Activated naive CD8-positive, alpha-beta T cell treated with anti-CD3 and anti-CD28 coated beads, Interleukin-2, amount 50 U/mL, for 24 hours (primary cell): Measurements from ENCODE around the gene VPS39.
A peak's percentile ranks its signal among the peaks of the same experiment; 100 is the strongest.

Experiments
- ATAC-seq: fragments of 150-1000 bp; cut with Tn5 transposase; one replicate; pipeline ENCODE4 v1.10.0; 2021
- DNase-seq: peaks from one replicate; pipeline ENCODE4 v3.0.0; 2021
- H3K27ac Mint-ChIP-seq: one replicate; pipeline ENCODE4 v1.8.0; 2021; ENCODE audit warnings: mild to moderate bottlenecking, mixed read lengths
- H3K27me3 Mint-ChIP-seq: one replicate; pipeline ENCODE4 v1.8.0; 2021; ENCODE audit warnings: mixed read lengths
- H3K36me3 Mint-ChIP-seq: one replicate; pipeline ENCODE4 v1.8.0; 2021; ENCODE audit warnings: low read depth, mixed read lengths
- H3K4me1 Mint-ChIP-seq: one replicate; pipeline ENCODE4 v1.8.0; 2021; ENCODE audit warnings: mixed read lengths
- H3K4me3 Mint-ChIP-seq: one replicate; pipeline ENCODE4 v1.8.0; 2021; ENCODE audit warnings: mild to moderate bottlenecking, moderate library complexity, mixed read lengths
- H3K9me3 Mint-ChIP-seq: one replicate; pipeline ENCODE4 v1.8.0; 2021; ENCODE audit warnings: mixed read lengths

The VPS39 gene

DNA sequence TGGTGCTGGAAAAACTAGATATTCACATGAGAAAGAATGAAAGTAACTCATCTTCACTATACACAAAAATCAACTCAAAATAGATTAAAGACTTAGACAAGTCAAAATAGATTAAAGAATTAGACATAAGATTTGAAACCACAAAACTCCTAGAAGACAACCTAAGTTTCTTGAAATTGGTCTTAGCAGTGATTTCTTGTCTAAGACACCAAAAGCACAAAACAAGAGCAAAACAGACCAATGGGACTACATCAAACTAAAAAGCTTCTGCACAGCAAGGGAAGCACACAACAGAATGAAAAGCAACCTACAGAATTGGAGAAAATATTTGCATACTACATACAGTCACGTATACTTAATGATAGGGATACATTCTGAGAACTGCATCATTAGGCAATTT, 6.5 kb upstream of the VPS39 start:
- Mint-ChIP-seq H3K36me3 (peaks cover 39% of the 10 kb centered on the region), H3K9me3 (no peaks in the 10 kb centered on the region), H3K4me1 (peaks cover 15% of the 10 kb centered on the region), H3K4me3 (no peak overlapping the region), H3K27ac (peak overlapping the region; percentile 1), H3K27me3 (no peaks in the 10 kb centered on the region)
- no peak for ATAC-seq
- DNase-seq = no peak

DNA sequence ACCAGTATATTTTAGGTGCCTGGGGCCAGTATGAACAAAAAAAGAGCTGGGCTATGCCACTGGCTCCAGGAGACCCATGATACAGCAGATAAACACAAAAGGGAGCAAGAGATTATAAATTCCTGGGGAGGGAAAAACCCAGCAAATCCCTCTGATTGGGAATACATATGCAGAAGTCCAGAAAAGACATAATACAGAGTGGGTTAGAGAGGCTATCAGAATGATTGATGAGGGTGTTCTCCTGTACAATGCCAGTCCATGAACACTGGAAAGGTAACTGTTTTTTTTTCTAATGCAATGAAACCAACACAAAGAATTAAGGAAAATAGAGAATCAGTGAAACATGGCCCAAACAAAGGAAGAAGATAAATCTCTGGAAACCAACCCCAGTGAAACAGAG, 5.4 kb upstream of the VPS39 start:
- Mint-ChIP-seq H3K27ac (no peak overlapping the region), H3K4me3 (no peak overlapping the region), H3K4me1 (peaks cover 16% of the 10 kb centered on the region), H3K9me3 (no peaks in the 10 kb centered on the region), H3K27me3 (no peaks in the 10 kb centered on the region), H3K36me3 (peaks cover 31% of the 10 kb centered on the region)
- DNase-seq (no peak), ATAC-seq (no peak)

DNA sequence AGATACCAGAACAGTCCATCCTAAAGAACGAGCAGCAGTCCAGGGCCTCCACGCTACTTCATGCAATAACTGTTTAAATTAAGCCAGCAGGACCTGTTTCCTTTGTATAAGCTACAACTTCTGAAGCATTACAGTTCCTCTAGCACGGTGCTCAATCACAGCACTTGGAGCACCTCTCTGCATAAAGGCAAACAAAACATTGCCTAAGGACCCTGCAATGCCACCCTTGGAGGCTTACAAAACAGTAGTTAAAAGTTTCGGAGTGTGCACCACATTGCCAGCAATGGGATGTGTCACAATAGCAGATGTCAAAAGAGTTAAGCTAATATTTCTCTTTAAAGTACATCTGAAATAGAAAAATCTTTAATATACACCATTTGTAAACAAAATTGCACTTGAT, 2.6 kb upstream of the VPS39 start:
- no peak overlapping the region for H3K4me3 Mint-ChIP-seq
- H3K36me3 Mint-ChIP-seq = peaks cover 19% of the 10 kb centered on the region
- peaks cover 3% of the 10 kb centered on the region for H3K9me3 Mint-ChIP-seq
- no peak for DNase-seq
- H3K27me3 Mint-ChIP-seq = no peaks in the 10 kb centered on the region
- ATAC-seq = no peak
- H3K4me1 Mint-ChIP-seq = peaks cover 28% of the 10 kb centered on the region
- no peak overlapping the region for H3K27ac Mint-ChIP-seq

DNA sequence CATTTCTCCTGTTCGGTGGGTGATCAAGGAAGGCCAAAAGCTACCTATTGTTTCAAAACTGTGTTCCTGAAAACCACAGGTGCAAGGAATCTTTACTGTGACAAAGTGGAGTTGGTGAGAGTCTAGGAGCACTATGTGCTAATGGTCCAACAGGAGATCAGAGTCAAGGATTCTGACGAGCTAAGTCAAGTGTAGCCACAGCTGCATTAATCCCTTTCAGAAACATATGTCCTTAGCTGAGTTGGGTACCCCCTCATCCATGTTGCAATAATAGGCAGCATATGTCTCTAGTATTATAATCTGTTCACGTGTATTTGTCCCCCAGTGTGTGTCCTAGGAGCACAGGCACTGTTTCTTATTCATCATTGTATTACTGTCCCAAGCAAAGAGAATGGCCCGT, 1.7 kb downstream of the VPS39 start:
- DNase-seq = no peak
- ATAC-seq = no peak
- Mint-ChIP-seq H3K4me1 (peaks cover 31% of the 10 kb centered on the region), H3K4me3 (peak overlapping the region; percentile 98), H3K36me3 (peaks cover 14% of the 10 kb centered on the region), H3K9me3 (peaks cover 3% of the 10 kb centered on the region), H3K27me3 (no peaks in the 10 kb centered on the region), H3K27ac (no peak overlapping the region)

DNA sequence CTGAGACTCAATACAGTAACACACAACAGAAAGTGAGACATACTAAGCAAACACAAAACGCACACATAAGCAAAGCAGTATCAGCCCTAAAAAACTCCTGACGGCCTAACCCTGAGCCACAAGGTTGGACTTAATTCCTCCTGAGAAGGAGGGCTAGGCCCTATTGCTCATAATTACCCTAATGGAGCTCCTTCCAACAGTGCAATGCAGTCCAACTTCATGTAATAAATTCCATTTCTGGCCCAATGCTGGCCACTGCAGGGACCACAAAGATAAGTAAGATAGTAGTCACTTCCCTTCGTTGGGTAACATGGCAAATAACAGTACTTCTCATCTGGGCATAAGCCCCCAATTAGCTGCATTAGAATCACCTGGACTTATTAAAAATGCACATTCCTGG, 4.2 kb downstream of the VPS39 start:
- peaks cover 3% of the 10 kb centered on the region for H3K9me3 Mint-ChIP-seq
- H3K27me3 Mint-ChIP-seq = no peaks in the 10 kb centered on the region
- H3K4me3 Mint-ChIP-seq = no peak overlapping the region
- DNase-seq (no peak), ATAC-seq (no peak)
- H3K27ac Mint-ChIP-seq = no peak overlapping the region
- peaks cover 31% of the 10 kb centered on the region for H3K4me1 Mint-ChIP-seq
- H3K36me3 Mint-ChIP-seq = peaks cover 10% of the 10 kb centered on the region

DNA sequence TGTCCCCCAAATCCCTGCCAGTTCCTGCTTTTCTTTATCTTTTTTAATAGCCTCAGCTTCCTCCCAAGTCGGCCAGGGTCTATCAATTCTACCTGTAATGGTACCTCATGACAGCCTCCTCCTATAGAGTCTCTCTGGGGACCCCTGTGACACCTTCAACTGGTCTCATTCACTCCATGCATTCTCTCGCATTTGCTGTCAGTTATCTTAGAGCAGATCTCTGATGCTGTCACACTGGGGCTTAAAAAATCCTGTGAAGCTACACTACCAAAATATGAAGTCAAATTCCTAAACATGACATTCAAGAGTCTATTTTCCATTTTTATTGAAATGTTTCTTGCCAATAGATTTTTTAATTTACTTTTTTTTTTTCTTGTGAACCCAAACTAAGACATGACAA, 5.5 kb downstream of the VPS39 start:
- DNase-seq = no peak
- H3K4me1 Mint-ChIP-seq = peaks cover 26% of the 10 kb centered on the region
- ATAC-seq = no peak
- H3K4me3 Mint-ChIP-seq = no peak overlapping the region
- H3K36me3 Mint-ChIP-seq = peaks cover 12% of the 10 kb centered on the region
- no peaks in the 10 kb centered on the region for H3K9me3 Mint-ChIP-seq
- H3K27me3 Mint-ChIP-seq = no peaks in the 10 kb centered on the region
- H3K27ac Mint-ChIP-seq = peak overlapping the region; percentile 49

DNA sequence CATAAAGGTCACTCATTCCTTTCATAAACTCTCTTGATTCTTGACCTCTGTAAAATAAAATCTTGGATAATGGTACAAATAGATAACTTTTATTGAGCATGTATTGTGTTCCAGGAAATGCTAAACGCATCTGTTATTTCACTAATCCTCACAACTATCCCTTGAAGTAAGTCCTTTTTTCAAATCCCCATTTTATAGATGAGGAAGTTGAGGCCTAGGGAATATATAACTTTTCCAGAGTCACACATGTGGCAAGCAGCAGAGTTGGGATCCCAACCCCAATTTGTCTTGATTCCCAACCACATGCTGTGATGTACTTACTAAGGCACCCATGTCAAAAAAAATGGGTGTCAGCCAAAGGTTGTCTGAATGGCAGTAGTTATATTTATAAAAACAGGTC, 6.3 kb downstream of the VPS39 start:
- no peaks in the 10 kb centered on the region for H3K27me3 Mint-ChIP-seq
- ATAC-seq (no peak), DNase-seq (no peak)
- no peaks in the 10 kb centered on the region for H3K9me3 Mint-ChIP-seq
- no peak overlapping the region for H3K4me3 Mint-ChIP-seq
- no peak overlapping the region for H3K27ac Mint-ChIP-seq
- H3K4me1 Mint-ChIP-seq = peaks cover 18% of the 10 kb centered on the region
- peaks cover 21% of the 10 kb centered on the region for H3K36me3 Mint-ChIP-seq

DNA sequence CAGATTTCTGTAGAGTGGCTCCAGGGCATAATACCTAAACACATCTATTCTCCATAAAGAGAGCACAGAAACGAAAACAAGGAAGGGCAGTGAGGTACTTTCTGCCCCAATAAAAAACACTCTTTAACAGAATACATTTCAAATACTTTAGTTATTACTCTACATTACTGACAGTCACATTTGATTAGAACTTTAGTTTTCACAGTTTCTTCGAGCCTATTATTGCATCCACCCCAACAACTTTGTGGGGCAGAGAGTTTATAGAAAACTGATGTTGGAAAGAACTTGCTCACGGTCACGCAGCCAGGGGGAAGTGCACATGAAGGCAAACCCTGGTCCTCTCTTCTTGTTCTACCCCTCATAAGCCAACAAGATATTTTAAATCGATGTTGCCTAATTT, 9.0 kb downstream of the VPS39 start:
- no peak for ATAC-seq
- no peak overlapping the region for H3K27ac Mint-ChIP-seq

DNA sequence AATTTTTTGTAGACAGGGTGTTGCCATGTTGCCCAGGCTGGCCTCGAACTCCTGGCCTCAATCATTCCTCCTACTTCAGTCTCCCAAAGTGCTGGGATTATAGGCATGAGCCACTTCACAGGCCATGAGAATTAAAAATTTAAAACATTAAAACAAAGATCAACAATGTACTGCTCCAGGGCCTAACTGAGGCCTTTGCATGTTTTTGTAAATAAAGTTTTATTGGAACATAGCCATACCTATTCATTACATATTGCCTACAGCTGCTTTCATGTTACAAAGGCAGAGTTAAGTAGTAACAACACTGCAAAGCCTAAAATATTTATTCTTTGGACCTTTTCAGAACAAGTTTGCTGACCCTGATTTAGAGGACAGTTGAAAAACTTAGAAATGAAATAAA, 9.6 kb downstream of the VPS39 start:
- Mint-ChIP-seq H3K9me3 (no peaks in the 10 kb centered on the region), H3K4me1 (peaks cover 18% of the 10 kb centered on the region), H3K27ac (no peak overlapping the region), H3K27me3 (no peaks in the 10 kb centered on the region), H3K4me3 (no peak overlapping the region), H3K36me3 (peaks cover 38% of the 10 kb centered on the region)
- DNase-seq = no peak
- no peak for ATAC-seq

More for the DNA sequence above, 9.0 kb downstream of the VPS39 start:
- Mint-ChIP-seq H3K9me3 (no peaks in the 10 kb centered on the region), H3K4me1 (peaks cover 11% of the 10 kb centered on the region), H3K36me3 (peaks cover 34% of the 10 kb centered on the region), H3K27me3 (no peaks in the 10 kb centered on the region), H3K4me3 (no peak overlapping the region)
- DNase-seq = no peak

DNA sequence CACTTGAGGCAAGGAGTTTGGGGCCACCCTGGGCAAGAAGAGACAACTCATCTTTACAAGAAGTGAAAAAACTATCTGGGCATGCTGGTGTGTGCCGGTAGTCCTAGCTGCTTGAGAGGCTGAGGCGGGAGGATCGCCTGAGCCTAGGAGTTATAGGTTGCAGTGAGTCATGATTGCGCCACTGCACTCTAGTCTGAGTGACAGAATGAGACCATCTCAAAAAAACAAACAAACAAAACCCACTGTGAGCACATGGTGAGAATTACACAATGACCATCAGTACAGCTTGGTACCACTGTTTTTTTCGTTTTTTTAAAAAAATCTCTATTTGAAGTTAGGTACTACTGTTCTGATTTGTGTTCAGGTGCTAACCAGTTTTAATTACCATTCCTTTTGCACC, 13.6 kb downstream of the VPS39 start:
- no peaks in the 10 kb centered on the region for H3K27me3 Mint-ChIP-seq
- no peaks in the 10 kb centered on the region for H3K9me3 Mint-ChIP-seq
- no peak overlapping the region for H3K4me3 Mint-ChIP-seq
- peaks cover 48% of the 10 kb centered on the region for H3K4me1 Mint-ChIP-seq
- H3K27ac Mint-ChIP-seq = peak overlapping the region; percentile 87
- DNase-seq (no peak), ATAC-seq (peak; percentile 36)
- peaks cover 45% of the 10 kb centered on the region for H3K36me3 Mint-ChIP-seq

DNA sequence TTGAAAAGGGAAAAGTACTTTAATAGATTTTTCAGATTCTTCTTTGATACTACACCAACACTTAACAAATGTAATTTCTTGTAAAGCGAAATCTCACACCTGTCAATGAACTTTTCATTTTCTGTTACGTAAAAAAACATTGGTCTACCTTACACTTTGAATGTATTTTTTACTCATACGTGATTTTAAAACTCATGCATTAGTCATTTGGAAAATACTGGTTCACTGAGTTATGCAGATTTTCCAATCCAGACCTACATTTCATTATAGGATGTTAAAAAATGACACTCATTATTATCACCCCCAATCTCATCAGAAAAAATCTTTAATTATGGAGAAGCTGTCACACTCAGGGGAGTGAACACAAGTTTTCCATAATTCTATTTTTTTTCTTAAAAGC, 14.7 kb downstream of the VPS39 start:
- Mint-ChIP-seq H3K27ac (peak overlapping the region; percentile 87), H3K4me1 (peaks cover 54% of the 10 kb centered on the region)

DNA sequence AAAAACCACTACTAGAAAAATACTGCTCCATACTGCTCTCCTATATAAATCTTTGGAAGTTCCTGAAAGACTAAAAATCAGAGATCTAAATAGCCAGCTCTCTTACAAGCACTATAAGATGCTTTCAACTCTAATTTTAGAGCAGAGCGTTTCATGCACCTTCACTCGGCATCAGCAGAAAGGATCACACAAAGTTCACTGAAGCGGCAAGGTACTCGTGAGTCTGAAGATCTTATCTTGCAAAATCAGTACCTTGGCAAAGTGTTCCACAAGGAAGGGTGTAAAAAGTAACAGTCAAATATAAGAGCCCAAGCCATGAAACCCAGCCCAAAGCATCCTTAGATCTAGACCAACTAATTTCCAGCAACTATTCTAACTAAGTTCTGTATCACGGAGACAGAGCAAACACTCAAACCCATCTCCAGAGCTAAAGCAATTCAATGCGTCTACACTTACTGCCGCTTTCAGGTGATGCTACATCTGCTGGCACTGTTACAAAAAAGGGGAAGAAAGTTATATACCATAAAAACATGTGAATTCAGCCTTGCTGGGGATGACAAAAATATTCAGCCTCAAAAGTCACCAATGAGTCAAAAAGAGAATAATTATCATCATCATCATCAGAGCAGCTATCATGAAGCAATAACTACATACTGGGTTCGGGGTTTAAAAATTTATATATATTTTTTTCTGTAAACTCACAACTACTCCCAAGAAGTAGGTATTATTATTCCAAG, 16.3 kb downstream of the VPS39 start:
- Mint-ChIP-seq H3K4me1 (peaks cover 54% of the 10 kb centered on the region), H3K36me3 (peaks cover 49% of the 10 kb centered on the region), H3K9me3 (no peaks in the 10 kb centered on the region), H3K4me3 (no peak overlapping the region), H3K27me3 (no peaks in the 10 kb centered on the region), H3K27ac (peak overlapping the region; percentile 55)
- no peak for ATAC-seq
- no peak for DNase-seq

More for the DNA sequence above, 14.7 kb downstream of the VPS39 start:
- Mint-ChIP-seq H3K4me3 (peak overlapping the region; percentile 30), H3K9me3 (no peaks in the 10 kb centered on the region), H3K27me3 (no peaks in the 10 kb centered on the region), H3K36me3 (peaks cover 50% of the 10 kb centered on the region)
- DNase-seq (no peak), ATAC-seq (peak; percentile 62)

DNA sequence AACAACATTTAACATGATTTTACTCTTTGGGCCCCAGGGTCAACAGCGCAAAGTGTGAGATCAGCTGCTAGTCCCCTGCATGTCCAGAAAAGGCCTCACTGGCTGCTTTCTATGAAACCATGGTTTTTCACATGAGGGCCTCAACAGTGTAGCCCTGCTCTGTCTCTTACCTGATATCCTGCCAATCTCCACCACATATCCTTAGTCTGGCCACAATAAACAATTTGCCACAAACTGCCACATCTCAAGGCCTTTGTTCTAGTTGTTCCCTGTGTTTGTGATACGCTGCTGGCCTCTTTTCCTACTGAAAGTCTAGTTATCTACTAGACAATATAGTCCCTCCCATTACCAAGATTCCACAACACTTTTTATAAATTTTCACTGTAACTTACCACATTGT, 17.7 kb downstream of the VPS39 start:
- Mint-ChIP-seq H3K27ac (peak overlapping the region; percentile 20), H3K4me3 (no peak overlapping the region), H3K36me3 (peaks cover 42% of the 10 kb centered on the region), H3K9me3 (no peaks in the 10 kb centered on the region), H3K27me3 (no peaks in the 10 kb centered on the region), H3K4me1 (peaks cover 51% of the 10 kb centered on the region)
- DNase-seq (no peak), ATAC-seq (no peak)

DNA sequence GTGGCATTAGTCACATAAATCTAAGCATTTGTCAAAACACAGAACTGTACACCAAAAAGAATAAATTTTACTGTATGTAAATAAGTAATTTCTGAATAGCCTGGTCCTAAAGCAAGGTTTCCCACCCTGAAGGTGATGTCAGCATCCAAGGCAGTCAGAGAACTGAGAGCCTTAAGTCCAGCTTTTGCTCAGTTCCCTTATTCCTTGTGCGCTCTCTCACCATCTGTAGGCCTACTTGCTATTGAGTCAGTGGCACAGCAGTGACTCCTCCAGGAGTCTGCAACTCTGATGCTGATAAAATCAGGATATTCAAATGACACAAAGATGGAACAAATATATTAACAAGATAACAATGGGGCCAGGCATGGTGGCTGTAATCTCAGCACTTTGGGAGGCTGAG, 22.3 kb downstream of the VPS39 start:
- ATAC-seq (no peak), DNase-seq (no peak)
- Mint-ChIP-seq H3K27ac (no peak overlapping the region), H3K36me3 (peaks cover 48% of the 10 kb centered on the region), H3K9me3 (no peaks in the 10 kb centered on the region), H3K4me1 (peaks cover 17% of the 10 kb centered on the region), H3K4me3 (no peak overlapping the region), H3K27me3 (no peaks in the 10 kb centered on the region)

DNA sequence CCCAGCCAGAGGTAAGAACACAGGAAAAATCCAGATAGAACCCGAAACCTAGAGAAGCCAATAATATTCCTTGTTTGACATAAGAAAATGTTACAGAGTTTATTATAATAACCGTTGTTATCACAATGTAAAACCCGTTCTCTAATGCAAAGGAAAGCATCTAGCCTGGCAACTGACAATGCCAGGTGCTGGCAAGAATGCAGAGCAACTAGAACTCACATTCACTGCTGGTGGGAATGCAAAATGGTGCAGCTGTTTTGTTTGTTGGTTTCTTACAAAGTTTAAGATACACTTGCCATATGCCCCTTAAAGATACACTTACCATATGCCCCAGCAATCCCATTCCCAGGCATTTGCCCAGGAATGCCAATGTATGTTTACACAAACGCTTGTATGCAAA, 23.4 kb downstream of the VPS39 start:
- DNase-seq (no peak), ATAC-seq (no peak)
- Mint-ChIP-seq H3K4me3 (no peak overlapping the region), H3K27me3 (no peaks in the 10 kb centered on the region), H3K36me3 (peaks cover 45% of the 10 kb centered on the region), H3K9me3 (no peaks in the 10 kb centered on the region), H3K27ac (no peak overlapping the region), H3K4me1 (peaks cover 7% of the 10 kb centered on the region)

DNA sequence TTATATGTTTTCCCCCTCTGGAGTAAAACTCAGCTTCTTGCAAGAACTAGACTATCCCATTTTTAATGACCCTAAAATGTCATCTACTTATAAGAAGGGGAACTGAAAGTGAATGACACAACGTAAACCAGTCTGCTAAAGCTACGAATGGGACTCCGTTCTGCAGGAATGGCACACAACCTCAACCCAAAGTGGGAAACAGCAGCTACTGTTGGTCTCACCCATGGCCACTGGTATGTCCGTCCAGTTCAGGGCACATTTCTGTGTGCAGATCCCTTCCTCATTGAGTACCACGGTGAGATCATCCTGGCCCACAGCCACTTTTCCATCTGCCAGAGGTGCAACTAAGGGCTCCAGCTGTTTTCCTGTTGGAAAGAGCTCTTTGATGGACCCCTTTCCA, 23.8 kb downstream of the VPS39 start:
- Mint-ChIP-seq H3K4me1 (peaks cover 4% of the 10 kb centered on the region), H3K27me3 (no peaks in the 10 kb centered on the region), H3K27ac (no peak overlapping the region), H3K4me3 (no peak overlapping the region), H3K36me3 (peaks cover 46% of the 10 kb centered on the region), H3K9me3 (no peaks in the 10 kb centered on the region)
- ATAC-seq = no peak
- DNase-seq = no peak
